SK-N-MC (cell line): ENCODE data around the gene CLCNKA.
"Not testable (repeated sequence)": the region's sequence is repeated elsewhere in the genome, so short reads cannot be mapped to it uniquely, and the experiment has no call there.

ENCODE experiments used
- EZH2 ChIP-seq: fragments of 200-600 bp; sonication (generic); IDR thresholded peaks from one replicate; pipeline ENCODE4 v1.6.1; 2017; ENCODE audit warnings: antibody characterized with exemption
- FOXP2 ChIP-seq: optimal IDR thresholded peaks from 2 replicates; pipeline ENCODE3; 2011; ENCODE audit warnings: mild to moderate bottlenecking, moderate library complexity; ENCODE audit not compliant: insufficient read depth; ENCODE audit errors: extremely low read length, control extremely low read depth
- POLR2AphosphoS5 ChIP-seq: IDR thresholded peaks from 2 replicates; pipeline ENCODE4 v1.6.1; 2012; ENCODE audit warnings: mild to moderate bottlenecking, low read depth, low read length, borderline replicate concordance

DNA sequence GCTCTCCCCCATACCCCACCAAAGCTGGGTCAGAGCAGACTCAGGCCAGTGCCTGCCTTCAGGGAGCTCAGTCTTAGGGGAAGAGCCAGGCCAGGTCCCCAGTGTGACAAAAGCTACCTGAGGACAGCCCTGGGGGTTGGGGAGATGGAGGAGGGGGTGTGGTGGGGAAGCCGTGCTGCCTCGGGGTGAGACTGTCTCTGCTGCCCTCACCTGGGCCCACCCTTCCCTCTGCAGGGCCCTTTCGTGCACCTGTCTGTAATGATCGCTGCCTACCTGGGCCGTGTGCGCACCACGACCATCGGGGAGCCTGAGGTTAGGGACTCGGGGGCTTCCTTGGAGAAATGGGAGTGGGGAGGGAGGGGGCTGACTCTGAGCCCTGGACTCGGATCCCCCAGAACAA is 4.5 kb downstream of the CLCNKA start:
- not testable (repeated sequence) for TF ChIP-seq POLR2AphosphoS5, EZH2, FOXP2
